ENCODE measurements around the gene CYSRT1. TPM values are rescaled to one million over a fixed set of nuclear protein-coding genes. Genes with fewer than 3 reads are reported as not detected.

CYSRT1 gene
- total RNA-seq, 1 donor from 2014 or later: 0.27 TPM

GRCh38 chr9:137229903-137230704 is 5.1 kb downstream of the CYSRT1 start:
- DNase-seq: no peak
- H3K27ac ChIP-seq (replicated peaks): no peak overlapping the region
- H3K4me1 ChIP-seq: peaks cover 5% of the 10 kb centered on the region
- H3K9me3 ChIP-seq (replicated peaks): no peaks in the 10 kb centered on the region
- peaks cover 72% of the 10 kb centered on the region for H3K27me3 ChIP-seq (ENCODE audit: low read depth)
- H3K4me3 ChIP-seq: no peak overlapping the region
- intact Hi-C loops (cut with micrococcal nuclease): loop anchor here (5.0 kb wide), 1 partner anchor 108 kb away; no protein-coding TSS in a partner anchor
- TF ChIP-seq CTCF (IDR thresholded peaks at IDR 0.05; ENCODE audit: borderline replicate concordance): no peak
- H3K36me3 ChIP-seq: no peaks in the 10 kb centered on the region

- TF ChIP-seq CTCF (IDR thresholded peaks at IDR 0.05; ENCODE audit: borderline replicate concordance): no peak
- Histone ChIP-seq H3K27ac (replicated peaks) (no peak within 1 kb of the TSS), H3K4me1 (peaks cover 11% of the 10 kb centered on the region), H3K27me3 (ENCODE audit: low read depth) (peaks cover 79% of the 10 kb centered on the region), H3K36me3 (no peaks in the 10 kb centered on the region), H3K9me3 (replicated peaks) (no peaks in the 10 kb centered on the region), H3K4me3 (no peak within 1 kb of the TSS)
- no peak for DNase-seq
- intact Hi-C loops (cut with micrococcal nuclease): no loop called here
Measured at GRCh38 chr9:137230705-137231371, 5.9 kb downstream of the CYSRT1 start, which contains the start of gene SLC34A3. SLC34A3 (plus strand) TSS chr9:137230901; CDS start chr9:137231703, 802 bp downstream.

- no peak for DNase-seq
- intact Hi-C loops (cut with micrococcal nuclease): no loop called here
- Histone ChIP-seq H3K27me3 (ENCODE audit: low read depth) (peaks cover 79% of the 10 kb centered on the region), H3K9me3 (replicated peaks) (no peaks in the 10 kb centered on the region), H3K27ac (replicated peaks) (no peak overlapping the region), H3K4me1 (peaks cover 18% of the 10 kb centered on the region), H3K36me3 (no peaks in the 10 kb centered on the region), H3K4me3 (no peak overlapping the region)
- TF ChIP-seq CTCF (IDR thresholded peaks at IDR 0.05; ENCODE audit: borderline replicate concordance): no peak
Measured at GRCh38 chr9:137231372-137232039, 6.5 kb downstream of the CYSRT1 start.

GRCh38 chr9:137232101-137232500 is 7.1 kb downstream of the CYSRT1 start:
- no peaks in the 10 kb centered on the region for H3K9me3 ChIP-seq (replicated peaks)
- TF ChIP-seq CTCF (IDR thresholded peaks at IDR 0.05; ENCODE audit: borderline replicate concordance): no peak
- intact Hi-C loops (cut with micrococcal nuclease): no loop called here
- no peak for DNase-seq
- no peak overlapping the region for H3K4me3 ChIP-seq
- no peak overlapping the region for H3K27ac ChIP-seq (replicated peaks)
- peaks cover 79% of the 10 kb centered on the region for H3K27me3 ChIP-seq (ENCODE audit: low read depth)
- no peaks in the 10 kb centered on the region for H3K36me3 ChIP-seq
- peaks cover 23% of the 10 kb centered on the region for H3K4me1 ChIP-seq

- DNase-seq: no peak
- no peak for TF ChIP-seq CTCF (IDR thresholded peaks at IDR 0.05; ENCODE audit: borderline replicate concordance)
- Histone ChIP-seq H3K9me3 (replicated peaks) (no peaks in the 10 kb centered on the region), H3K27me3 (ENCODE audit: low read depth) (peaks cover 79% of the 10 kb centered on the region), H3K36me3 (no peaks in the 10 kb centered on the region), H3K4me1 (peaks cover 23% of the 10 kb centered on the region), H3K4me3 (no peak overlapping the region), H3K27ac (replicated peaks) (no peak overlapping the region)
- intact Hi-C loops (cut with micrococcal nuclease): no loop called here
Measured at GRCh38 chr9:137232510-137232909, 7.5 kb downstream of the CYSRT1 start.
